ENCODE results near the gene P2RY8. TPM values are rescaled to one million over a fixed set of nuclear protein-coding genes. Genes with fewer than 3 reads are reported as not detected.
A peak's percentile ranks its signal among the peaks of the same experiment; 100 is the strongest.
"Not testable (repeated sequence)": the region's sequence is repeated elsewhere in the genome, so short reads cannot be mapped to it uniquely, and the experiment has no call there.

Gene P2RY8
- total and polyA plus RNA-seq, 4 donors: 0.31 to 5.5 (median 3.0) TPM

- H3K4me1 ChIP-seq (ENCODE audit: control insufficient read depth in 1 of 2, insufficient read depth in 2 of 2, low read length in 2 of 2): no peaks in the 10 kb centered on the region
- no peaks in the 10 kb centered on the region for H3K27me3 ChIP-seq (ENCODE audit: control insufficient read depth in 1 of 2, insufficient read depth in 2 of 2, low read length in 1 of 2)
- no peak overlapping the region for H3K4me3 ChIP-seq (ENCODE audit: low read length in 2 of 2)
- H3K27ac ChIP-seq (ENCODE audit: low read depth in 1 of 2, low read length in 2 of 2): no peak overlapping the region
- H3K36me3 ChIP-seq (ENCODE audit: control insufficient read depth in 1 of 2, insufficient read depth in 2 of 2, low read length in 1 of 2): no peaks in the 10 kb centered on the region
- no peaks in the 10 kb centered on the region for H3K9me3 ChIP-seq (ENCODE audit: control insufficient read depth, low read length)
- intact Hi-C loops (cut with DNase I): loop anchor here (5.0 to 10.0 kb wide), 4 partner anchors 59 to 1364 kb away; partner anchors contain the start of genes AKAP17A (in 2 of the 2) and SLC25A6 (in 1 of the 2)
- peak in 1 of 2 donors; percentile 53 for DNase-seq
- 77 to 88% methylated on average over 6 of the region's 6 CpGs for WGBS, 2 donors
- ATAC-seq (ENCODE audit: low FRiP score): no peak
These were observed 85.7 kb downstream of the P2RY8 start for GRCh38 chrX:1451251-1451660.

GRCh38 chrX:1450361-1451161 is 86.4 kb downstream of the P2RY8 start:
- ATAC-seq (ENCODE audit: low FRiP score) (no peak), DNase-seq (peak in 1 of 2 donors; percentile 58)
- H3K4me3 ChIP-seq (ENCODE audit: low read length in 2 of 2): no peak overlapping the region
- H3K27ac ChIP-seq (ENCODE audit: low read depth in 1 of 2, low read length in 2 of 2): no peak overlapping the region
- intact Hi-C loops (cut with DNase I): loop anchor here (5.0 to 10.0 kb wide), 4 partner anchors 58 to 1364 kb away; partner anchors contain the start of genes AKAP17A (in 2 of the 2) and SLC25A6 (in 1 of the 2)
- no peaks in the 10 kb centered on the region for H3K27me3 ChIP-seq (ENCODE audit: control insufficient read depth in 1 of 2, insufficient read depth in 2 of 2, low read length in 1 of 2)
- 78 to 82% methylated on average over 9 of the region's 9 CpGs for WGBS, 2 donors
- no peaks in the 10 kb centered on the region for H3K36me3 ChIP-seq (ENCODE audit: control insufficient read depth in 1 of 2, insufficient read depth in 2 of 2, low read length in 1 of 2)
- no peaks in the 10 kb centered on the region for H3K9me3 ChIP-seq (ENCODE audit: control insufficient read depth, low read length)
- H3K4me1 ChIP-seq (ENCODE audit: control insufficient read depth in 1 of 2, insufficient read depth in 2 of 2, low read length in 2 of 2): no peaks in the 10 kb centered on the region

- intact Hi-C loops (cut with DNase I): loop anchor here (5.0 to 10.0 kb wide), 4 partner anchors 57 to 1365 kb away; partner anchors contain the start of genes AKAP17A (in 2 of the 2) and SLC25A6 (in 1 of the 2)
- DNase-seq (no peak), ATAC-seq (ENCODE audit: low FRiP score) (no peak)
- H3K27me3 ChIP-seq (ENCODE audit: control insufficient read depth in 1 of 2, insufficient read depth in 2 of 2, low read length in 1 of 2): no peaks in the 10 kb centered on the region
- 98 to 99% methylated on average over 2 of the region's 2 CpGs for WGBS, 2 donors
- H3K4me1 ChIP-seq (ENCODE audit: control insufficient read depth in 1 of 2, insufficient read depth in 2 of 2, low read length in 2 of 2): no peaks in the 10 kb centered on the region
- H3K4me3 ChIP-seq (ENCODE audit: low read length in 2 of 2): no peak overlapping the region
- no peaks in the 10 kb centered on the region for H3K36me3 ChIP-seq (ENCODE audit: control insufficient read depth in 1 of 2, insufficient read depth in 2 of 2, low read length in 1 of 2)
- H3K27ac ChIP-seq (ENCODE audit: low read depth in 1 of 2, low read length in 2 of 2): no peak overlapping the region
- no peaks in the 10 kb centered on the region for H3K9me3 ChIP-seq (ENCODE audit: control insufficient read depth, low read length)
These were observed 87.2 kb downstream of the P2RY8 start for GRCh38 chrX:1449823-1450149.

GRCh38 chrX:1449036-1449822 is 87.8 kb downstream of the P2RY8 start:
- Histone ChIP-seq H3K36me3 (ENCODE audit: control insufficient read depth in 1 of 2, insufficient read depth in 2 of 2, low read length in 1 of 2) (no peaks in the 10 kb centered on the region), H3K4me1 (ENCODE audit: control insufficient read depth in 1 of 2, insufficient read depth in 2 of 2, low read length in 2 of 2) (no peaks in the 10 kb centered on the region), H3K4me3 (ENCODE audit: low read length in 2 of 2) (no peak overlapping the region), H3K27me3 (ENCODE audit: control insufficient read depth in 1 of 2, insufficient read depth in 2 of 2, low read length in 1 of 2) (no peaks in the 10 kb centered on the region), H3K9me3 (ENCODE audit: control insufficient read depth, low read length) (no peaks in the 10 kb centered on the region), H3K27ac (ENCODE audit: low read depth in 1 of 2, low read length in 2 of 2) (no peak overlapping the region)
- peak in 1 of 2 donors; percentile 43 for DNase-seq
- intact Hi-C loops (cut with DNase I): no loop called here
- no peak for ATAC-seq (ENCODE audit: low FRiP score)
- WGBS, 2 donors: 87 to 94% methylated on average over 9 of the region's 9 CpGs

GRCh38 chrX:1448573-1449001 is 88.4 kb downstream of the P2RY8 start:
- H3K4me3 ChIP-seq (ENCODE audit: low read length in 2 of 2); H3K9me3 ChIP-seq (ENCODE audit: control insufficient read depth, low read length); H3K27me3 ChIP-seq (ENCODE audit: control insufficient read depth in 1 of 2, insufficient read depth in 2 of 2, low read length in 1 of 2); intact Hi-C loops (cut with DNase I); H3K4me1 ChIP-seq (ENCODE audit: control insufficient read depth in 1 of 2, insufficient read depth in 2 of 2, low read length in 2 of 2); H3K27ac ChIP-seq (ENCODE audit: low read depth in 1 of 2, low read length in 2 of 2); H3K36me3 ChIP-seq (ENCODE audit: control insufficient read depth in 1 of 2, insufficient read depth in 2 of 2, low read length in 1 of 2); ATAC-seq (ENCODE audit: low FRiP score): not testable (repeated sequence)
- WGBS, 2 donors: 98 to 100% methylated on average over 5 of the region's 5 CpGs
- DNase-seq: peak in 1 of 2 donors; percentile 16

- H3K27ac ChIP-seq (ENCODE audit: low read depth in 1 of 2, low read length in 2 of 2); H3K36me3 ChIP-seq (ENCODE audit: control insufficient read depth in 1 of 2, insufficient read depth in 2 of 2, low read length in 1 of 2); H3K27me3 ChIP-seq (ENCODE audit: control insufficient read depth in 1 of 2, insufficient read depth in 2 of 2, low read length in 1 of 2); intact Hi-C loops (cut with DNase I); H3K9me3 ChIP-seq (ENCODE audit: control insufficient read depth, low read length); H3K4me1 ChIP-seq (ENCODE audit: control insufficient read depth in 1 of 2, insufficient read depth in 2 of 2, low read length in 2 of 2); H3K4me3 ChIP-seq (ENCODE audit: low read length in 2 of 2); ATAC-seq (ENCODE audit: low FRiP score): not testable (repeated sequence)
- WGBS, 2 donors: 99% methylated on average over 8 of the region's 8 CpGs
- peak; percentile 19 to 20 for DNase-seq
These were observed 88.9 kb downstream of the P2RY8 start for GRCh38 chrX:1447969-1448572.

GRCh38 chrX:1446984-1447968 is 89.7 kb downstream of the P2RY8 start:
- DNase-seq: peak; percentile 17 to 23
- H3K9me3 ChIP-seq (ENCODE audit: control insufficient read depth, low read length); H3K36me3 ChIP-seq (ENCODE audit: control insufficient read depth in 1 of 2, insufficient read depth in 2 of 2, low read length in 1 of 2); ATAC-seq (ENCODE audit: low FRiP score); intact Hi-C loops (cut with DNase I); H3K4me1 ChIP-seq (ENCODE audit: control insufficient read depth in 1 of 2, insufficient read depth in 2 of 2, low read length in 2 of 2); H3K4me3 ChIP-seq (ENCODE audit: low read length in 2 of 2); H3K27ac ChIP-seq (ENCODE audit: low read depth in 1 of 2, low read length in 2 of 2); H3K27me3 ChIP-seq (ENCODE audit: control insufficient read depth in 1 of 2, insufficient read depth in 2 of 2, low read length in 1 of 2): not testable (repeated sequence)
- 93 to 94% methylated on average over 13 of the region's 13 CpGs for WGBS, 2 donors

Data from aorta (tissue), 5 donors.